NCI-H524 (cell line): ENCODE data around the gene RDH13.
"Not testable (repeated sequence)": the region's sequence is repeated elsewhere in the genome, so short reads cannot be mapped to it uniquely, and the experiment has no call there.

ENCODE experiments used
- DNase-seq, 2 experiments: peaks; one replicate each; lab custom pipeline; 2025; lab: John Stamatoyannopoulos, UW

Gene RDH13

GRCh38 chr19:55014714-55015113, 48.2 kb downstream of the RDH13 start:
- no peak for DNase-seq

GRCh38 chr19:55013596-55013995, 49.4 kb downstream of the RDH13 start:
- DNase-seq: no peak

- DNase-seq: no peak
Measured at GRCh38 chr19:55012306-55012705, 50.6 kb downstream of the RDH13 start.

GRCh38 chr19:55010561-55010960, 52.4 kb downstream of the RDH13 start:
- DNase-seq: not testable (repeated sequence)

GRCh38 chr19:55008781-55009180, 54.2 kb downstream of the RDH13 start:
- not testable (repeated sequence) for DNase-seq

GRCh38 chr19:55008189-55008588, 54.8 kb downstream of the RDH13 start:
- not testable (repeated sequence) for DNase-seq

GRCh38 chr19:55007537-55007936, 55.4 kb downstream of the RDH13 start:
- DNase-seq: not testable (repeated sequence)

GRCh38 chr19:55006795-55007194, 56.2 kb downstream of the RDH13 start:
- DNase-seq: not testable (repeated sequence)

GRCh38 chr19:55005684-55006488, 57.1 kb downstream of the RDH13 start:
- DNase-seq: peak; percentile 47 to 82

- DNase-seq: no peak
Measured at GRCh38 chr19:55000761-55001160, 62.2 kb downstream of the RDH13 start.

GRCh38 chr19:54998751-54999239, 64.2 kb downstream of the RDH13 start:
- not testable (repeated sequence) for DNase-seq

GRCh38 chr19:54995561-54995960, 67.4 kb downstream of the RDH13 start:
- DNase-seq: no peak
